Activated CD8-positive, alpha-beta memory T cell treated with anti-CD3 and anti-CD28 coated beads, Interleukin-2, amount 50 U/mL, for 1 hour (primary cell): Measurements from ENCODE around the gene RTKN.
"Not testable (repeated sequence)": the region's sequence is repeated elsewhere in the genome, so short reads cannot be mapped to it uniquely, and the experiment has no call there.

Experiments
- DNase-seq: peaks from one replicate; pipeline ENCODE4 v3.0.0-alpha.2; 2020; ENCODE audit errors: extremely low read depth

Gene RTKN, protein sequence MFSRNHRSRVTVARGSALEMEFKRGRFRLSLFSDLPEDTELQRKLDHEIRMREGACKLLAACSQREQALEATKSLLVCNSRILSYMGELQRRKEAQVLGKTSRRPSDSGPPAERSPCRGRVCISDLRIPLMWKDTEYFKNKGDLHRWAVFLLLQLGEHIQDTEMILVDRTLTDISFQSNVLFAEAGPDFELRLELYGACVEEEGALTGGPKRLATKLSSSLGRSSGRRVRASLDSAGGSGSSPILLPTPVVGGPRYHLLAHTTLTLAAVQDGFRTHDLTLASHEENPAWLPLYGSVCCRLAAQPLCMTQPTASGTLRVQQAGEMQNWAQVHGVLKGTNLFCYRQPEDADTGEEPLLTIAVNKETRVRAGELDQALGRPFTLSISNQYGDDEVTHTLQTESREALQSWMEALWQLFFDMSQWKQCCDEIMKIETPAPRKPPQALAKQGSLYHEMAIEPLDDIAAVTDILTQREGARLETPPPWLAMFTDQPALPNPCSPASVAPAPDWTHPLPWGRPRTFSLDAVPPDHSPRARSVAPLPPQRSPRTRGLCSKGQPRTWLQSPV

DNA sequence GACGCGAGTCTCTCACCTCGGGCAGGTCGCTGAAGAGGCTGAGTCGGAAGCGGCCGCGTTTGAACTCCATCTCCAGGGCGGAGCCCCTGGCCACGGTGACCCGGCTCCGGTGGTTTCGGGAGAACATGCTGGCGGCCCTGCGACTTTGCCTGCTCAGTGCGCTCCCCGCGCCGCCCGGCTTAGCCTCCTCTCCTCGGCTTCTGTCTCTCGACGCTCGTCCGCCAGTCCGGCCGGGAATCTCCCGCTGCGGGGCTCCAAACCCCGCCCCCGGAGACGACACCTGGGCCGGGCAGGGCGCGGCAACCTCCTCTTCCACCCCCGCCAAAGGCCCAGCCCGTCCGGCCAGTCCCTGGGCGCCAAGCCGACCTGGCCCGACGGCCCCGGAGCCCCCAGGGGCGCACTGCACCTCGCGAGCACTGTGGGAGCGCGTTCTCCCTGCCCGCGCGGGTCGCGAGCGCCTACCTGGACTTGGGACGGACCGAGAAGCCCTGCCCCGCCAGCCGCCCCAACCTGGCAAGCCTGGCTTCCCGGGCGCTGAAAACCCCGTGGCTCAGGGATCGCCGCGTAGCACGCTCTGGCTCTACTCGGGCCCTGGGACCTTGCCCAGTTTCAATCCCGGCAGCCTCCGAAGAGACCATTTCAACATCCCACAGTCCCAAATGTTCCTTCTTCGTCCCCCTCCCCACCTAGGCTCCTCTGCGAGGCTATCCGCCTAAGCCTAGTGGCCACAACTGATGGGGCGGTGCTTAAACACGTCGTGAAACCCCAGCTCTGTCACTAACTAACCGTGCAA lies at the start of gene RTKN:
RTKN (minus strand) TSS at position 248 of the 793 bp plus-strand sequence; CDS start at position 127, 121 bp downstream.
- DNase-seq = no peak

DNA sequence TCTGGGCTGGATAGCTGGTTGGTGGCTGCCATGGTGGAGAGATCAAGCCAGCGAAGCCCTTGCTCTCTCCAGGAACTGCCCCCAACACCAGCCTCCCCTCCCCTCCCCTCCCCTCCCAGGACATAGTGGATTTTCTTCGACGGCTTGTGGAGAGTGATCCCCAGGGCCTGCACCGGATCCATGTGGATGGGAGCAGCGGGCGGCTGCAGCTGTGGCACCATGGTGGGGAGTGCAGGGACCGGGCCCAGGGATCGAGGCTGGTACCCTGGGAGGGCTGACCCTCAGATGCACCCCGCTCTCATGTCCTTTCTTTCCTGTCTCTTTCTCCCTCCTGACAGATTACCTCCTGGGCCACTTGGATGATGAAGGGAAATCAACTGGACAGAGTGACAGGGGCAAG lies 48.2 kb upstream of the RTKN start:
- DNase-seq = no peak

DNA sequence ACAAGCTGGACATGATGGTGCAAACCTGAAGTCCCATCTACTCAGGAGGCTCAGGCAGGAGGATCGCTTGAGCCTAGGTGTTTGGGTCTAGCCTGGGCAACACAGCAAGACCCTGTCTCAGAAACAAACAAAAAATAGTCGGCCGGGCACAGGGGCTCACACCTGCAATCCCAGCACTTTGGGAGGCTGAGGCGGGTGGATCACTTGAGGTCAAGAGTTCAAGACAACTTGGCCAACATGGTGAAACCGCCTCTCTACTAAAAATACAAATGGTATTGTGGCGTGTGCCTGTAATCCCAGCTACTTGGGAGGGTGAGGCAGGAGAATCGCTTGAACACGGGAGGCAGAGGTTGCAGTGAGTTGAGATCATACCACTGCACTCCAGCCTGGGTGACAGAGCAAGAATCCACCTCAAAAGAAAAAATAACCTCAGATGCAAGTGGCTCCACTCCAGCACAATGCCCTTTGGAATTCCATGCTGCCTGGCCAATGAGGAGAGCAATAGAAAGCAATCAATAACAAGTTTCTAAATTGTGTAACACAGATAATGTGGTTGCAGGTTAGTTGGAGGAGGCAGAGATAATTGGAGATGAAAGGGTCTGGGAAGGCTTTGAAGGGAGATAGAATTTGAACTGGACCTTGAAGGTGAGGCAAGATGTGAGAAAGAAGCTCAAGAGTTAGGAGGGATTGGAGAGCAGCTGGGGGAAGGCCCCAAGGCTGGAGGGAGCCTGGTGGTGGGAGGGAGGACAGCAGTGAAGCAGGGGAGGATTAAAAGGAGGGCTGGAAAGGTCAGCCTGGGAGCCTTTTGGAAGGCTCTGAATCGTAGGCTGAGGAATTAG lies 47.1 kb upstream of the RTKN start:
- DNase-seq = no peak

DNA sequence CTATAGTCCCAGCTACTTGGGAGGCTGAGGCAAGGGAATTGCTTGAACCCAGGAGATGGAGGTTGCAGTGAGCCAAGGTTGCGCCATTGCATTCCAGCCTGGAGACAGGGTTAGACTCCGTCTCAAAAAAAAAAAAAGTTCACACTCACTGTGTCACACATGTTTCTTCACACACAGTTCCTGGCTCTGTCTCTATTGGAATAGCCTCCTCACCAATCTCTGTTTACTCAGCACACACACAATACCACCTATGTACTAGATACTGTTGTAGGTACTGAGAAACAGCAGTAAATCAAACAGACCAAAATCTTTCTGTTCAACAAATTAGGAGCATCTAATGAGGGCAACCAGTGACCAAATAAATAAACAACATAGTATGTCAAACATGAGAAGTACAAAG lies 44.4 kb upstream of the RTKN start:
- no peak for DNase-seq

DNA sequence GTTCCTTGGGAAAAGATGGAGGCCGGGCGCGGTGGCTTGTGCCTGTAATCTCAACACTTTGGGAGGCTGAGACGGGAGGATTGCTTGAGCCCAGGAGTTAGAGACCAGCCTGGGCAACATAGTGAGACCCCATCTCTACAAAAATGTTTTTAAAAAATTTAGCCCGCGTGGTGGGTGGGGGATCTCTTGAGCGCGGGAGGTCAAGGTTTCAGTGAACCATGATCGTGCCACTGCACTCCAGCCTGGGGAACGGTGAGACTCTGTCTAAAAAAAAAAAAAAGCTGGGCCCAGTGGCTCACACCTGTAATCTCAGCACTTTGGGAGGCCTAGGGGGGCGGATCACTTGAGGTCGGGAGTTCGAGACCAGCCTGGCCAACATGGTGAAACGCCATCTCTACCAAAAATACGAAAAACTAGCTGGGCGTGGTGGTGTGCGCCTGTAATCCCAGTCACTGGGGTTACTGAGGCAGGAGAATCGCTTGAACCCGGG lies 42.0 kb upstream of the RTKN start:
- not testable (repeated sequence) for DNase-seq

DNA sequence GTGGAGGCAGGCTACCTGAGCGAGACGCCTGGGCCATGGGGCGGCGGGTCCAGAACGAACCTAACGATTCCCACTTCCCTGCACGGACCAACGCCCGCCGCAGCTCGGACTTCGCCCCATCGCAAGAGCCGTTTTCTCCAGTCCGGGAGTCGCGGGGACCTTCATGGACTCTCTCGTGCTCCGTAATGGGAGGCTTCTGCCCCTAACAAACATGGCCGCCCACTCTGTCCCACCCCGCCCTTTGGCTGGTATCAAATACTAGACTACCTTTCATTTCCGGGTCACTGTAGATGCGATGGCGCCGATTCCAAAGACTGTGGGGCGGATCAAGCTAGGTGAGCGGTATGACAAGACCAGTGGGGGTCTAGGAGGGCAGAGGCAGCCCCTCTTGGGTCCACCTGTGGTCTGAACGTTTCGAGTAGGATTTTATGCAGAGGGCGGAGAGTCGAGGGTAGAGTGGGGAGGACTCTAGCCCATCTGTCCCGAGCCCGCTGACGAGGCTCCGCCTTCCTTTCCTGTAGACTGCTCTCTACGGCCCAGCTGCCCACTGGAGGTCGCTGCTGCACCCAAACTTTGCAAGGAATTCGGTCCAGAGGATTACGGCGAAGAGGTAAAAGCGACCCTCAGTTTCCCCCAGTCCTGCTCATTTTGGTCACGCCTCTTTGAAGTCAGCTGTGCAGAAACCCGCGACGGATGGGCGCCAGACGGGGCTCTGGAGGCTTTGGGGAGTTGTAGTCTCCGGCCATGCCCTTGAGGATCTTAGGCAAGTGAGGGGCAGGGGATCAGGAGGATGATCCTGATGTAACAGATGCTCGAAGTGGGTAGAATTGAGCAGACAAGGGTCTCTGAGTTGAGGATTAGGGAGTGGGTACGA lies 41.3 kb upstream of the RTKN start, which contains the start of the genes CCDC142 and TTC31:
CCDC142 (minus strand) TSS at position 198 of the 874 bp plus-strand sequence; CDS start at position 37, 161 bp downstream.
TTC31 (plus strand) TSS at position 281 of the 874 bp plus-strand sequence; CDS start at position 296, 15 bp downstream.
- peak; percentile 90 for DNase-seq

DNA sequence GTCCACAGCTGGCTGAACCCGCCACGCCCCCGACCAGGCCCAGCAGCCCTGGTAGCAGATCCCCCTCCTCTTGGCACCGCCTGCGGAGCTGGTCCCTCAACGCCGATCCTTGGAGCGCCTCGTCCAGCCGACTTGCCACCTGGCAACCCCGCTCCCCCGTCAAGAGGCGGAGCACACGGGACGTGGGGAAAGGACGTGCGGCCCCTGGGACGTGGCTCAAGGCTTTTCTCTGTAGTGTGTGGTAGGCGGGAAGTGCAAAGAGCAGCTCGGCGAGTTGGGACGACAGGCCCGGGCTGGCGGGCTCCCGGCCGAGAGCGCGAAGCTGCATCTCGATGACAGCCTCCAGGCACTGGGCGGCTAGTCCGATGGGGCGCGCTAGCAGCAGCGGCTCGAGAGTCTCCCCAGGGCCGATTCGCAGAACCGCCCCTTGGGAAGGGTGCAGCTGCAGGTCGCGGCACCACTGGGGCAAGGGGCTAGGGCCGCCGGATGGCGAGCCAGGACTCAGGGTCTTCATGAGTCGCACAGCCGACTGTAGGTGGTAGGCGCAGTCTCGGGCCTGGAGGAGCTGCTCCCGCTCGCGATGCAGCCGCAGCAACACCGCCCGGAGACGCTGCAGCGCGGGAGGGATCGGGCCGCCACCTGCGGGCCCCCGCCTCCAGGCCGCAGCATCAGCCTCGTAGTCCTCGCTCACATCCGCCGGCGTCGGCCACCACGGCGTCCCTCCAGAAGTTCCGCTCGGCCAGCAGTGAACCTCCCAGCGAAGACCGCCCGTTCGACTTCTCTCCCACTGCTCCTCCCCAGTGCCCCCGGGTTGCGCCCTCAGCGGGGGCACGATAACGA lies 40.4 kb upstream of the RTKN start:
- no peak for DNase-seq

DNA sequence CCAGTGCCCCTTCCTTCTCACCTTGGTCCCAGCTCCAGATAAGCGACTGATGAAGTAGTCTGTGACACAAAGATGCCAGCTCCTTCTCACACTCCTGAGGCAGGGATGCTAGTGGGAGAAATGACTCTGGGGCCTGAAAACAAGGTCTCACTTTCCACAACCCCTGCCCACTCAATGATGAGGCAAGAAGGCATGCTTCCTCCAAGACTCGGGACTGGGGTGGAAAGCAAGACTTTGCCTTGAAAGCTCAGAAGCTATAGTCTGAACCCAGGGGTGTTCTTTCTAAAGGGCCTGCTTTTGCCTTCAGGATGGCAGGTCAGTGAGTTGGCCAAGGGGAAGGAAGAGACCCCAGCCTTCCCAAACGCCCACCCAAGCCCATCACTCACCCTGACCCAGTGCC lies 39.7 kb upstream of the RTKN start:
- DNase-seq = no peak

DNA sequence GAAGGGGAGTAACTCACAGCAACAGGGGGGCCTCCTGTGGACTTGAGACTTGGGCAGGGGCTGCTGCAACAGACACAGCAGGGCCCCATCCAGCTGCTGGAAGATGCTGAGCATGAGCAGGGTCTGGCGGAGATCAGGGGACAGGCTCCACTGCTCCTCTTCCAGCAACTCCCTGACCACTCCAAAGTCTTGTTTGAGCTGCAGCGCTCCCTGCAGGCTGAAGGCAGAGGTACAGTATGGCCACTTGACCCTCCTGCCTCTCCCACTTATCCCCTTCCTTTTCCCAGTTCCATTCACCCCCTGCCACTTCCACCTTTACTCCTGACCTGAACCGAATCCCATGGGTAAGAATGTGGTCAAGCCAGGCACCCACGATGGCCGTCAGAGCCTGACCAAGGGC lies 33.2 kb upstream of the RTKN start:
- DNase-seq = no peak

DNA sequence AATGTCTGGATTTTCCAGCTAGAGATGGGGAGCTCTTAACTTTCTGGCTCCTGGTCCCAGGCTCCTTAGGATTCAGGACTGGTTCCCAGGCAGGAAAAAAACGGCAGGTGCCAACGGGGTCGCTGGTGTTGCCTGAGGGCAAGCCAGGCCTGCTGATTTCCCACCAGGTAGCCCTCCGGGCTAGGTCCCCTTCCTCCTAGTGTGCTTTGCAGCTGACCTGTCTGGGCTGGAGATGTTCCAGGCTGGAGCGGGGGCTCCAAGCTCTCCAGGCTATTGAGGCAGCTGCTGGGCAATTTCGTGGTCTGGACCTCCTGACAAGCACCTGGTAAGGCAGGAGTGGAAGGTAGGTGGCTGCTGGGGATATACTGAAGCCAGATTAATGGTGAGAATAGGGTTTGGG lies 32.7 kb upstream of the RTKN start:
- DNase-seq = no peak

DNA sequence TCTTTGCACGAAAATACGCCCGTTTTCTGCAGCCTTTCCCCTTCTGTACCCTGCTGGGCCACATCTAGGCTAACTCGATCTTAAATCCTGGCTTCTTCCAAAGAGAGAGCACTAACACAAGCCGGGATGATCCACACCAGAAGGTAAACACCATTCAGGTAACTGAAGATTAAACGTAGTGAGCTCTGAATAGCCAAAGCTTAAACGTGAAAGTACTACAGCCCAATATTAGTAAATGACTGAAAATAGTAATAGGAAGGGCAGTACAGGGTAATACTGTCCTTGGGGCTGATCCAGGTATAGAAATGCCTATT lies 31.2 kb upstream of the RTKN start:
- DNase-seq = no peak

DNA sequence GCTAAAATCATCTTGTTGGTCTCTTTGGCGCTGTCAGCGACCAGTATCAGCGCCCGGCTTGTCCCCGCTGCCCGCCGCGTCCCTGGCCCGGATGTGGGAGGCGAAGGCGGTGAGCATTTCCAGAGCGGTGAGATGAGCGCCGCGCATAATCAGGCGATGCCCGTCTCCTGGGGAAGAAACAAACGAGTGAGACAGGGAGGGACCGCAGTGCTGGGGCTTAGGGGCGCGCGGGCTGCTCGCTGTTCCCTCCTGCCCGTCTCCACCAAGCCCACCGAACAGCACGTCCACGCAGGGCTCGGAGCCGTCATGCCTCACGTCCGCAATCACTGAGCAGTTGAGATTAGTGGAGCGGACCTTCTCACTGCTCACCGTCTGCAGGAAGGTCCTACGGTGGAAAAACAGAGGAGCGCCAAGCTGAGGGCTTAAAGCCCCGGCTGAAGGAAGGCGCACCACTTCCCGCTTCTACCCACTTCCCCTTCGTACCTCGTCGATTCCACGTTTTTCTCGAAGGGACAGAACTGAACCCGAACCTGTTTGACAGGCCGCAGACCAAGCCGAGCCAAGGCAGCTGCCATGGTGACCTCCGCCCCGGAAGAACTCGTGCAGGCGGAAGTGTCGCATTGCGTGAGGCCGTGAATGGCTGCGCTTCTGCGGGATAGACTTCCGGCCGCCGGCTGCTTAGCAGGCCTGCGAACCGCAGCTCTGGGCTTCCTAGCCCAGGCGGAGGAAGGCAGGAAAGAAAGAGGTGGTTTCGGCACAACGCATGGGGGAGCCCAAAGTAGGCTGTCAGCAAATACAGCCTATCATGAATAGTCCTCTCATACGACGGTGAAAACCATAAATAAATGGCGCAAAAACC lies 30.6 kb upstream of the RTKN start, which contains the start of gene MRPL53:
MRPL53 (minus strand) TSS at position 595 of the 859 bp plus-strand sequence; CDS start at position 575, 20 bp downstream.
- peak; percentile 97 for DNase-seq

DNA sequence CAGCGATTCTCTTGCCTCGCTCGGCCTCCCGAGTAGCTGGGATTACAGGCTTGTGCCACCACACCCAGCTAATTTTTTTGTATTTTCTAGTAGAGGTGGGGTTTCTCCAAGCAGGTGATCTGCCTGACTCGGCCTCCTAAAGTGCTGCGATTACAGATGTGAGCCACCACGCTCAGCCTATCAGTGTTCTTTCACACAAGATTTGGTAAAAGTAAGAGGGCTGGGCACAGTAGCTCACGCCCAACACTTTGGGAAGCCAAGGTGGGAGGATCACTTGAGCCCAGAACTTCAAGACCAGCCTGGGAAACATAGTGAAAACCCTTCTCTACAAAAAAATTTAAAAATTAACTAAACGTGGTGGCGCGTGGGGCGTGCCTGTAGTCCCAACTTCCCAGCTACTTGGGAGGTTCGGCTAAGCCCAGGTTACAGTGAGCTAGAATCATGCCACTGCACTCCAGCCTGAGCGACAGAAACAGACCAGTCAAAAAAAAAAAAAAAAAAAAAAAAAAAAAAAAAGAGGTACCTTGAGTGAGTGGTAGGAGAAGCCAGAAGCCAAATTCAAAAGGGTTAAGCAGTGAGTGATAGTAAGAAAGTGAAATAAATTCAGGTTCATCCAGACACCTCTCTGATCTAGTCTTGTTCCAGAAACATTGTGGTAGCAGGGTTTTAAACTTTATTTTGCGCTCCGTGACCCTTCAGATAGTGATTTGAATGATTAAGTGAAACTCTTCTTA lies 29.8 kb upstream of the RTKN start:
- no peak for DNase-seq

DNA sequence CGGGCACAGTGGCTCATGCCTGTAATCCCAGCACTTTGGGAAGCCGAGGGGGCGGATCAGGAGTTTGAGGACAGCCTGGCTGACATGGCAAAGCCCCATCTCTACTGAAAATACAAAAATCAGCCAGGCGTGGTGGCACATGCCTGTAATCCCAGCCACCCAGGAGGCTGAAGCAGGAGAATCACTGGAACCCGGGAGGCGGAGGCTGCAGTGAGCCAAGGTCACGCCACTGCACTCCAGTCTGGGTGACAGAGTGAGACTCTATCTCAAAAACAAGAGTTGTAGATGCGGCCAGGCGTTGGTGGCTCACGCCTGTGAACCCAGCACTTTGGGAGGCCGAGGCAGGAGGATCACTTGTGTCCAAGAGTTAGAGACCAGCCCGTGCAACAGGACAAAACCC lies 29.0 kb upstream of the RTKN start:
- not testable (repeated sequence) for DNase-seq

DNA sequence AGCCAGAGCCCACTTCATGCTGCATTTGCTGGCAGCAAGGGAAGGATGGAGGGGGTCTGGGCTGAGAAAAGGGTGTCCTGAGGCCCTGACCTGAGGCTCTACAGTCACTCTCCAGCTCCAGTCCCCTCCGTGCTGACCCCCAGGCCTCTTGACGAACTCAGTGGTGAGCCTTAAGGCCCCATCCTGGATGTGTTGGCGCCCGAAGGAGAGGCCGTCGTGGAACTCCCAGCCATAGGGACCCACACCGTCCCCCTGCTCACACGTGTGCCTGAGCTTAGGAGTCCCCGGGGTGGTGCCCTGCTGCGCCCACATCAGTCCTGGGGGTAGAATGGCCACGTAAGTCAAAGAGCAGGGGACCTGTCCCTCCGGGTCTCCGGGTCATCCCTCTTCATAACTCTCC lies 22.7 kb upstream of the RTKN start:
- no peak for DNase-seq

DNA sequence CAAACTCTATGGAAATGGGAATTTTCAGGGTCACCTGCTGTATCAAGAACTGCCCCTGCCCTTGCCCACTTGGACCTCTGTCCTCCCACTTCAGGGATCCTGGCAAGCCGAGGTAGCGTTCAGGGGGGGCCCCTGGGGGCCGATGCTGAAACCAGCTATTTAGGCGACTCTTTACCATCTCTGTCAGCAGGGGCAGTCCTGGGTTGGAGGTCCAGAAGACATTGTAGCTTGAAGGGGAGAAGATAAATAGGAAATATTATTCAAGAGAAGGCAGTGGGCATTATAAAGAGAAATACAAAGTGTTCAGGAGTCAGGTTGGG lies 21.0 kb upstream of the RTKN start:
- no peak for DNase-seq

DNA sequence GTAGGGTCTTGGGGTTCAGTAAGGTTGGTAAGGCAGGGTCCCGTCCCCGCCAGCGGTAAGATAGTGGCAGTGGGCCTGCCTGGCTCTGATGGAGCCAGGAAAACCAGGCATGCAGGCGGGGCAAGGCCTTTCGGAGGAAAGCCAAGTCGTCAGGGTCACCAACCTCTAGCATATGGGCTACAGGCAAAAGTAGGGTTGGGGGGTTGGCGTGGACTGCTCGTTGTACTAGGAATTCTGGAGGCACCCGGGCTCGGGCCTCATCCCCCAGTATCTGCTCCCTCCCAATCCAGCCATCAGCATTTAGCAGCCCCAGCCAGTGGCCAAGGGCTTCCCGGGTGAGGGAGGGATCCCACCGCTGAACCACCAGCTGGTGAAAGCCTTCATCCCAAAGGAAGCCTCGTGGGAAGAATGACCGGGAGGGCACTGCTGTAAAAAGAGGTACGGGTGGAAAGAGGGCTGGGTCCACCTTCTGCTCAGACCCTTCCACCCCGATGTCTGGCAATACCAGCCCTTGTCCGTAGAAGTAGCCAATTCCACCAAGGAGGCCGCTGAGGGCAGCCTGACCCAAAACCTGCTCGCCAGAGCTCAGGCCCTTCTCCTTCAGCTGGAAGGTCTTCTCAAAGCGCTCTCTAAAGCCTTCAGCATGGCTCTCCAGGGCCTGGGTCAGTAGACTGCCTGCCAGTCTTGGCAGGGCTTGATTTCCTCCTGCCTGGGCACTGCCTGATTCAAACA lies 20.5 kb upstream of the RTKN start:
- no peak for DNase-seq
